HepG2 (cell line): ENCODE results near the gene ITGB5. TPM values are rescaled to one million over a fixed set of nuclear protein-coding genes. Genes with fewer than 3 reads are reported as not detected.
A peak's percentile ranks its signal among the peaks of the same experiment; 100 is the strongest.

ENCODE experiments used
- ARNTL ChIP-seq: sonication (generic); formaldehyde crosslinking; IDR thresholded peaks from 2 replicates; pipeline ENCODE4 v1.4.0; 2020; ENCODE audit warnings: mild to moderate bottlenecking, missing genetic modification reagents
- ATF1 ChIP-seq: IDR thresholded peaks from 2 replicates; pipeline ENCODE4 v1.6.1; 2016; ENCODE audit warnings: mild to moderate bottlenecking, control low read depth
- DDIT3 ChIP-seq: sonication (generic); formaldehyde crosslinking; IDR thresholded peaks from 2 replicates; pipeline ENCODE4 v1.4.0; 2020; ENCODE audit warnings: mild to moderate bottlenecking, missing genetic modification reagents
- JARID2 ChIP-seq: sonication (generic); formaldehyde crosslinking; IDR thresholded peaks from 2 replicates; pipeline ENCODE4 v1.8.1; 2023; ENCODE audit warnings: missing genetic modification reagents, inconsistent platforms; ENCODE audit not compliant: insufficient replicate concordance
- KDM6A ChIP-seq: IDR thresholded peaks from 2 replicates; pipeline ENCODE4 v1.6.1; 2016; ENCODE audit warnings: low read depth
- MAFF ChIP-seq: IDR thresholded peaks from 2 replicates; pipeline ENCODE4 v1.6.1; 2011; ENCODE audit warnings: low read depth, low read length, improper control_type of control experiment
- MEIS1 ChIP-seq: sonication (generic); formaldehyde crosslinking; IDR thresholded peaks from 2 replicates; pipeline ENCODE4 v1.9.0; 2021; ENCODE audit warnings: mild to moderate bottlenecking, missing genetic modification reagents, moderate library complexity, borderline replicate concordance
- NAIF1 ChIP-seq: sonication (generic); formaldehyde crosslinking; IDR thresholded peaks from 2 replicates; pipeline ENCODE4 v1.5.0; 2020; ENCODE audit warnings: mild to moderate bottlenecking, missing genetic modification reagents, borderline replicate concordance
- PHF5A ChIP-seq: IDR thresholded peaks from one replicate; pipeline ENCODE4 v1.6.1; 2018; ENCODE audit warnings: low read depth, missing genetic modification reagents; ENCODE audit not compliant: unreplicated experiment
- RBAK ChIP-seq: sonication (generic); formaldehyde crosslinking; IDR thresholded peaks from 2 replicates; pipeline ENCODE4 v1.5.1; 2020; ENCODE audit warnings: mild to moderate bottlenecking, missing genetic modification reagents
- RCOR2 ChIP-seq: IDR thresholded peaks from 2 replicates; pipeline ENCODE4 v1.6.1; 2016; ENCODE audit warnings: missing biosample characterization, missing genetic modification reagents
- SCMH1 ChIP-seq: sonication (generic); formaldehyde crosslinking; IDR thresholded peaks from 2 replicates; pipeline ENCODE4 v1.9.0; 2021; ENCODE audit warnings: missing genetic modification reagents, mild to moderate bottlenecking, borderline replicate concordance
- SP2 ChIP-seq: sonication (generic); formaldehyde crosslinking; IDR thresholded peaks from 2 replicates; pipeline ENCODE4 v1.5.1; 2020; ENCODE audit warnings: mild to moderate bottlenecking, missing genetic modification reagents
- ZBTB1 ChIP-seq: sonication (generic); formaldehyde crosslinking; IDR thresholded peaks from 2 replicates; pipeline ENCODE4 v1.4.0; 2020; ENCODE audit warnings: missing genetic modification reagents, borderline replicate concordance
- ZNF232 ChIP-seq: sonication (generic); formaldehyde crosslinking; IDR thresholded peaks from 2 replicates; pipeline ENCODE4 v1.4.0; 2020; ENCODE audit warnings: missing genetic modification reagents, borderline replicate concordance
- ZNF337 ChIP-seq: sonication (generic); formaldehyde crosslinking; IDR thresholded peaks from 2 replicates; pipeline ENCODE4 v1.5.1; 2020; ENCODE audit warnings: missing genetic modification reagents, low read depth, mild to moderate bottlenecking, borderline replicate concordance
- ZNF569 ChIP-seq: sonication (generic); formaldehyde crosslinking; IDR thresholded peaks from 2 replicates; pipeline ENCODE4 v1.5.0; 2020; ENCODE audit warnings: mild to moderate bottlenecking, missing genetic modification reagents, moderate library complexity, borderline replicate concordance
- ZNF598 ChIP-seq: sonication (generic); formaldehyde crosslinking; IDR thresholded peaks from 2 replicates; pipeline ENCODE4 v1.5.1; 2020; ENCODE audit warnings: mild to moderate bottlenecking, missing genetic modification reagents, borderline replicate concordance
- ZNF775 ChIP-seq: sonication (generic); formaldehyde crosslinking; IDR thresholded peaks from 2 replicates; pipeline ENCODE4 v1.4.0; 2020; ENCODE audit warnings: missing genetic modification reagents, mild to moderate bottlenecking, moderate library complexity, borderline replicate concordance
- ZNF781 ChIP-seq: sonication (generic); formaldehyde crosslinking; IDR thresholded peaks from 2 replicates; pipeline ENCODE4 v1.5.1; 2020; ENCODE audit warnings: borderline replicate concordance, mild to moderate bottlenecking, missing genetic modification reagents; ENCODE audit errors: not compliant biosample characterization
- polyA plus RNA-seq, 8 experiments: library from polyadenylated mRNA; depleted of rRNA in 3 of 8; stranded (reverse) in 7 of 8; unstranded in 1 of 8; fragments of >200 nt; fragmentation: Illumina TruSeq in 4 of 8; extraction: Trizol in 4 of 8; gene quantifications; 2 replicates each; pipeline versions ENCODE4 v1.2.1 to v1.2.3, GENCODE V29; 2011 to 2016; ENCODE audit warnings: low read depth in 4 of 8, missing spikeins in 1 of 8, mixed read lengths in 1 of 8; ENCODE audit not compliant: insufficient read depth in 1 of 8
- total RNA-seq, 5 experiments: library from RNA; depleted of rRNA; stranded (reverse); fragments of >200 nt; fragmentation: Illumina TruSeq; extraction: Trizol; gene quantifications; 2 replicates each; pipeline ENCODE4 v1.2.3, GENCODE V29; 2016; ENCODE audit warnings: low read depth in 1 of 5
- TF ChIP-seq, protein P1 (sequence below): sonication (generic); formaldehyde crosslinking; IDR thresholded peaks from 2 replicates; pipeline ENCODE4 v1.5.1; 2020; ENCODE audit warnings: mild to moderate bottlenecking, missing genetic modification reagents, borderline replicate concordance
- TF ChIP-seq, protein P2 (sequence below): IDR thresholded peaks from 2 replicates; pipeline ENCODE4 v1.6.1; 2016; ENCODE audit warnings: low read depth

The ITGB5 gene
- total and polyA plus RNA-seq, 2 of the 13 experiments (the other 11 are each of a cell fraction or from before 2014, with no cell fraction given): 74.1 to 343 TPM

GRCh38 chr3:124878561-124879336 is 8.4 kb downstream of the ITGB5 start (continued):
- TF ChIP-seq, protein P1, sequence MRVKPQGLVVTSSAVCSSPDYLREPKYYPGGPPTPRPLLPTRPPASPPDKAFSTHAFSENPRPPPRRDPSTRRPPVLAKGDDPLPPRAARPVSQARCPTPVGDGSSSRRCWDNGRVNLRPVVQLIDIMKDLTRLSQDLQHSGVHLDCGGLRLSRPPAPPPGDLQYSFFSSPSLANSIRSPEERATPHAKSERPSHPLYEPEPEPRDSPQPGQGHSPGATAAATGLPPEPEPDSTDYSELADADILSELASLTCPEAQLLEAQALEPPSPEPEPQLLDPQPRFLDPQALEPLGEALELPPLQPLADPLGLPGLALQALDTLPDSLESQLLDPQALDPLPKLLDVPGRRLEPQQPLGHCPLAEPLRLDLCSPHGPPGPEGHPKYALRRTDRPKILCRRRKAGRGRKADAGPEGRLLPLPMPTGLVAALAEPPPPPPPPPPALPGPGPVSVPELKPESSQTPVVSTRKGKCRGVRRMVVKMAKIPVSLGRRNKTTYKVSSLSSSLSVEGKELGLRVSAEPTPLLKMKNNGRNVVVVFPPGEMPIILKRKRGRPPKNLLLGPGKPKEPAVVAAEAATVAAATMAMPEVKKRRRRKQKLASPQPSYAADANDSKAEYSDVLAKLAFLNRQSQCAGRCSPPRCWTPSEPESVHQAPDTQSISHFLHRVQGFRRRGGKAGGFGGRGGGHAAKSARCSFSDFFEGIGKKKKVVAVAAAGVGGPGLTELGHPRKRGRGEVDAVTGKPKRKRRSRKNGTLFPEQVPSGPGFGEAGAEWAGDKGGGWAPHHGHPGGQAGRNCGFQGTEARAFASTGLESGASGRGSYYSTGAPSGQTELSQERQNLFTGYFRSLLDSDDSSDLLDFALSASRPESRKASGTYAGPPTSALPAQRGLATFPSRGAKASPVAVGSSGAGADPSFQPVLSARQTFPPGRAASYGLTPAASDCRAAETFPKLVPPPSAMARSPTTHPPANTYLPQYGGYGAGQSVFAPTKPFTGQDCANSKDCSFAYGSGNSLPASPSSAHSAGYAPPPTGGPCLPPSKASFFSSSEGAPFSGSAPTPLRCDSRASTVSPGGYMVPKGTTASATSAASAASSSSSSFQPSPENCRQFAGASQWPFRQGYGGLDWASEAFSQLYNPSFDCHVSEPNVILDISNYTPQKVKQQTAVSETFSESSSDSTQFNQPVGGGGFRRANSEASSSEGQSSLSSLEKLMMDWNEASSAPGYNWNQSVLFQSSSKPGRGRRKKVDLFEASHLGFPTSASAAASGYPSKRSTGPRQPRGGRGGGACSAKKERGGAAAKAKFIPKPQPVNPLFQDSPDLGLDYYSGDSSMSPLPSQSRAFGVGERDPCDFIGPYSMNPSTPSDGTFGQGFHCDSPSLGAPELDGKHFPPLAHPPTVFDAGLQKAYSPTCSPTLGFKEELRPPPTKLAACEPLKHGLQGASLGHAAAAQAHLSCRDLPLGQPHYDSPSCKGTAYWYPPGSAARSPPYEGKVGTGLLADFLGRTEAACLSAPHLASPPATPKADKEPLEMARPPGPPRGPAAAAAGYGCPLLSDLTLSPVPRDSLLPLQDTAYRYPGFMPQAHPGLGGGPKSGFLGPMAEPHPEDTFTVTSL (CRISPR knock-in tag): peak; percentile 58; the same call in 1 of the 2 replicates
- no peak for TF ChIP-seq ZNF598
- TF ChIP-seq RCOR2 (CRISPR knock-in tag): 0 out of 2 replicates have a peak, but pooled peaks have one; percentile 55
- no peak for TF ChIP-seq ZBTB1 (CRISPR knock-in tag)
- TF ChIP-seq RBAK (CRISPR knock-in tag): no peak
- no peak for TF ChIP-seq ZNF337 (CRISPR knock-in tag)
- TF ChIP-seq SP2 (CRISPR knock-in tag): no peak
- TF ChIP-seq ARNTL (CRISPR knock-in tag): peak; percentile 66; the same call in 1 of the 2 replicates
- TF ChIP-seq NAIF1 (CRISPR knock-in tag): 0 out of 2 replicates have a peak, but pooled peaks have one; percentile 41
- TF ChIP-seq ZNF781 (CRISPR knock-in tag): no peak
- TF ChIP-seq SCMH1 (CRISPR knock-in tag): no peak
- TF ChIP-seq JARID2 (CRISPR knock-in tag): peak; percentile 53
- peak; percentile 26; the same call in 1 of the 2 replicates for TF ChIP-seq MAFF
- TF ChIP-seq ZNF232 (CRISPR knock-in tag): no peak
- TF ChIP-seq ATF1 (CRISPR knock-in tag): 0 out of 2 replicates have a peak, but pooled peaks have one; percentile 33
- TF ChIP-seq KDM6A (CRISPR knock-in tag): peak; percentile 15; the same call in 1 of the 2 replicates
- TF ChIP-seq PHF5A (CRISPR knock-in tag): no peak
- TF ChIP-seq MEIS1 (CRISPR knock-in tag): 0 out of 2 replicates have a peak, but pooled peaks have one; percentile 11
- TF ChIP-seq ZNF569: no peak
- TF ChIP-seq, protein P2, sequence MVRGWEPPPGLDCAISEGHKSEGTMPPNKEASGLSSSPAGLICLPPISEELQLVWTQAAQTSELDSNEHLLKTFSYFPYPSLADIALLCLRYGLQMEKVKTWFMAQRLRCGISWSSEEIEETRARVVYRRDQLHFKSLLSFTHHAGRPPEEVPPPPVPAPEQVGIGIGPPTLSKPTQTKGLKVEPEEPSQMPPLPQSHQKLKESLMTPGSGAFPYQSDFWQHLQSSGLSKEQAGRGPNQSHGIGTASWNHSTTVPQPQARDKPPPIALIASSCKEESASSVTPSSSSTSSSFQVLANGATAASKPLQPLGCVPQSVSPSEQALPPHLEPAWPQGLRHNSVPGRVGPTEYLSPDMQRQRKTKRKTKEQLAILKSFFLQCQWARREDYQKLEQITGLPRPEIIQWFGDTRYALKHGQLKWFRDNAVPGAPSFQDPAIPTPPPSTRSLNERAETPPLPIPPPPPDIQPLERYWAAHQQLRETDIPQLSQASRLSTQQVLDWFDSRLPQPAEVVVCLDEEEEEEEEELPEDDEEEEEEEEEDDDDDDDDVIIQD: 0 out of 2 replicates have a peak, but pooled peaks have one; percentile 29
- TF ChIP-seq ZNF775 (CRISPR knock-in tag): no peak
- no peak for TF ChIP-seq DDIT3 (CRISPR knock-in tag)
